HG02571 (cell line): ENCODE measurements around the gene PPP1R13B.

Experiments
- ATAC-seq: cut with Tn5 transposase; IDR thresholded peaks from one replicate; pipeline ENCODE4 v1.9.1; 2021; ENCODE audit warnings: mild to moderate bottlenecking, moderate library complexity; ENCODE audit not compliant: unreplicated experiment

The PPP1R13B gene

GRCh38 chr14:103688906-103689902 is 158.2 kb downstream of the PPP1R13B start:
- ATAC-seq, result peak; percentile 64

- ATAC-seq, result no peak
Measured at GRCh38 chr14:103688441-103688840, 158.9 kb downstream of the PPP1R13B start.

GRCh38 chr14:103687712-103688111 is 159.7 kb downstream of the PPP1R13B start:
- no peak for ATAC-seq

- no peak for ATAC-seq
Measured at GRCh38 chr14:103686831-103687485, 160.4 kb downstream of the PPP1R13B start.

- no peak for ATAC-seq
Measured at GRCh38 chr14:103685276-103686211, 161.8 kb downstream of the PPP1R13B start.

GRCh38 chr14:103684871-103685270 is 162.5 kb downstream of the PPP1R13B start:
- no peak for ATAC-seq

- no peak for ATAC-seq
Measured at GRCh38 chr14:103684471-103684870, 162.9 kb downstream of the PPP1R13B start.
